HG02884 (cell line): ENCODE results near the gene WDR86.

Experiments used
- ATAC-seq: cut with Tn5 transposase; IDR thresholded peaks from one replicate; pipeline ENCODE4 v1.9.1; 2021; ENCODE audit warnings: mild to moderate bottlenecking, moderate library complexity; ENCODE audit not compliant: unreplicated experiment

Gene WDR86

DNA sequence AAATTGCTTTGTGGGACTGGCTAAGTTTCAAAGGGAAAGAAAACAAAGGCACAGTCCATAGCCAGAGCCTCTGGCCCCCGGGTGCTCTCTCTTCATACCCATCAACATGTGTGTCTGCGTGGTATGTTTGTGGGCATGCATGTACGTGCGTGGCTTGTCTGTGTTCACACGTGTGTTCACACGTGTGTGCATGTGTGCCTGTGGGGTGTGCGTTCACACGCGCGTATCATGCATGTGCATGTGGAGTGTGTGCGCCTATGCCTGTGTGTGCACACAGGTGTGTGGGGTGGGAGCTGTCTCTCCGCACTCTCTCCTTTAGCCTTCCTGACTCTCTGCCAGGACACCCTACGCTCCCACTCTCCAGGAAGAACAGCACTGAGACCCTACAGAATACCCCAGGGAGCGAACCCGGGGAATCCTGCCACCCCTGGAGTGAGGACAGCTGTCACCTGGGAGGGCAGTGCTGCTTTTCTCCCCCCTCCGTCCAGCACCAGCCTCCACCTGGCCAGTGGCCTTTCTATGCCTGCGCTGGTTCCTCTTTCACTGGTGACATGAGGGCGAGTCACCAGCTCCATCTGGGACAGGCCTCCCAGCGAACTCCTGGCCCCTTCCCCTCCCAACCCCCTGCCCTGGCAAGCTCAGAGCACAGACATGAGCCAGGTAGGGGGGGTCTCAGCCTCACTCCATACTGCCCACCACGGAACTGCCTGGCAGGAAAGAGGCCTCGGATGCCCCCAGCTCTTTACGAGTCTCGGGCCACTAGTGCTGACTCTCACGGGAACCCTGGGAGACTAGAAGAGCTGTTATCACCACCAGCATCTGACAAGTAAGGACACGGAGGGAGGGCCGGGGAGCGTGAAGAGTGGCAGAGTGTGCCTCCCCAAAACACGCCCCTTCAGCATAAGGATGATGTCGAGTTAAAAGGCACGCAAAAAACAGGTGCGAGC lies 16.5 kb downstream of the WDR86 start:
- no peak for ATAC-seq

GRCh38 chr7:151392426-151392825 lies 17.4 kb downstream of the WDR86 start:
- no peak for ATAC-seq

- no peak for ATAC-seq
Measured at GRCh38 chr7:151392002-151392401, 17.8 kb downstream of the WDR86 start.

- ATAC-seq = no peak
Measured at GRCh38 chr7:151391358-151391730, 18.5 kb downstream of the WDR86 start.

DNA sequence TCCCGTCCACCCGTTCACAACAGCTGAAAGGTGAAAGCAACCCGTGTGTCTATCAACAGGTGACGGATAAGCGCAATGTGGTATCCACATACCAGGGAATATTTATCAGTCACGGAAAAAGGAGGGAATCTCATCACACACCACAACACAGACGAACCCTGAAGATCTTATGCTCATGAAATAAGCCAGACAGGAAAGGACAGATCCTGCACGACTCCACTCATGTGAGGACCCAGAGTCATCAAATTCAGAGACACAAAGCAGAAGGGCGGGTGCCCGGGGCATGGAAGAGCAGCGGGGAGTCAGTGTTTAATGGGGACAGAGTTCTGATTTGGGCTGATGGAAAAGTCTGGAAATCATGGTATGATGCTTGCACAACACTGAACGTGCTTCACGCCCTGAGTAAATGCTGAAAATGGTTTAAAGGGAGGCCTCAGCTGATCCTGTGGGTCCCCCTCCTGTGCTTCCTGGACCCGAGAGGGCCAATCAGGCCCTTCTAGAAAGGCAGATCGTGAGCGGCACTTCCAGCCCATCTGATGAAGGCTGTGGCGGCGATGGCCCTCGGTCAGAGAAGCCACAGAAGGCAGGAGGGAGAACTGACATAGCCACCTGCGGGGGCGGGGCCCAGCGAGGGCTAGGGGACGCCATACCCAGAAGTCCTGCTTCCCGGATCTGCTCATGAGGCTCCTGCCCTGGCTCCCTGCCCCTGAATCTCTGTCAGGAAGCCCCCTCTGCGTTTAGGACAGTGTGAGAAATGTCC lies 19.1 kb downstream of the WDR86 start:
- ATAC-seq = no peak

DNA sequence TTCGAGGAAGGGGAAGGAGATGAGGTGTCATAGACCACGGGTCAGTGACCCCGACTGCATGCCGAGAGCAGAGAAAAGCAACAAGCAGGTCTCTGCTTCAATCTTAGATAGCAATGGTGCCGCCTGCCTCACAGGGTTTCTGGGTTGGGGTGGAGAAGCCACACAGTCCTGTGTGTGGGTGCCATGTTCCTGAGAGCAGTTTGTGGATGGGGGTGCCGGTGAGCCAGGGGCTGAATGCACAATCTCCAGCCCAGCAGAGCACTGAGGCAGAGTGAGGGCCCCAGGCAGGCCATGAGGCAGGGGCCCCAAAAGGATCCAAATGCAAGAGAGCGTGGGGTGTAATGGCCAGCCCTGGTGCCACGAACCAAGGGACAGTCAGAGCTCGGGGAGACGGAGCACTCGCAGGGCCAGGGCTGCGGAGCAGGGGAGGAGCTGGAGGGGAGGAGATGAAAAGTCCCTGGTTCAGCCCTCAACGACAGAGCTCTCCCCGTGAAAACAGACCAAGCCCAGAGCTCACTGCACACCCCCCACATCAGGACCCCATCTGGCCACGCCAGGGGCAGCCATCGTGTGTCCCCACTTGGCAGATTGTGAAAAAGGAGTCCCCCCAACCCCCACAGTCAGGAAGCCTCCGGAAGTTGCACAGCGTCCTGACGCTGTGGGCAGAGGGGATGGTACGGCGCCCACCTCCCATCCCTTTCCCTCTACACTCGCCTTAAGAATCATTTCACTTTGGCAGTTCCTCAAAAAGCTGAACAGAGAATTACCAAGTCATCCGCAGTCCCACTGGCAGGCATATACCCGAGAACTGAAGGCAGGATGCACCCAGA lies 19.9 kb downstream of the WDR86 start:
- no peak for ATAC-seq

DNA sequence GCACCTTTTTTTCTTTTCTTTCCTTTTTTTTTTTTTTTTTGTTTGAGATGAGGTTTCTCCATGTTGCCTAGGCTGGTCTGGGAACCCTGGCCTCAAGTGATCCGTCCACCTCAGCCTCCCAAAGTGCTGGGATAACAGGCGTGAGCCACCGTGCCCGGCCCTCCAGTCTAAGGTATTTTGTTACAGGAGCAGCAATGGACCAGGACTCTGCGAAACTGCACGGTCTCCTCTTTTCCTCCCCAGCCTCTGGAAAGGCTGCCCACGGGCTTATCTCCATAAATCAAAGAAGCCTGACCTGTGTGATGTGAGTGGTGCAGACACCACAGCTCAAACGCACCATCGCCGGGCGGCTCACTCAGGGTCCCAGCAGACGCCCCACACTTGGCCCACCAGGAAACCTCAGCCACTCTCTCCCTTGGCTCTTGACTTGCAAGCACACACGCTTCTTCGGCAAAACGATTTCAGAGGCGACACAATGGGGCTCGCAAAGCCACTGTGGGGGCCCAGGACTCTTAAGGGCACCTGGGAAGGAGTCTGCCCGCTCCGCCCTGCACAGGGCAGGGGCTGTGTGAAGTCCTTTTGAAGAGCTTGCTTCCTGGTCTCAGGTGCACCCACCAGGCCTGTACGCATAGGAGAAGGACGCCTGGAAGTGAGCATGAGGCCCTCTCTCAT lies 20.6 kb downstream of the WDR86 start:
- ATAC-seq = no peak

DNA sequence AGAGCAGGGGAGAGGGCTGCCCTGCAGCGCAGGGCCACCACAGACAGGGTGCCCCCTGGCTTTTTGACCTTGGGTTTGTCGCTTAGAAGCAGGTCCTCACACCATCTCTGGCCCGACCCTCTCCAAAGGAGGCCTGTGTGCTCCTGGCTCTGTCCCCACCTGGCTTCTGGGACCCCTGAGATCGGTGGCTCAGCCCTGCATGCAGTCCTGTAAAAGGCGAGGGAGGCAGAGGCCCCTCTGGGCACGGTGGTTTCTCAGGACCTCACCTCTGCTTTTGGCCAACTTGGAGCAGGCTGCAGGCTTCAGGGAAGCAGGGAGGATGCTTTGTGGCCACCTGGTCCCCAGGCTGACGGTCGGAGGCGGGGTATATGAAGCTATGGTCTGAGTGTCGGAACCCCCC lies 21.4 kb downstream of the WDR86 start:
- ATAC-seq = no peak

GRCh38 chr7:151388007-151388297 lies 21.9 kb downstream of the WDR86 start:
- ATAC-seq = no peak

GRCh38 chr7:151387161-151388006 lies 22.5 kb downstream of the WDR86 start:
- ATAC-seq = no peak

- ATAC-seq = no peak
Measured at GRCh38 chr7:151386301-151387160, 23.3 kb downstream of the WDR86 start.

DNA sequence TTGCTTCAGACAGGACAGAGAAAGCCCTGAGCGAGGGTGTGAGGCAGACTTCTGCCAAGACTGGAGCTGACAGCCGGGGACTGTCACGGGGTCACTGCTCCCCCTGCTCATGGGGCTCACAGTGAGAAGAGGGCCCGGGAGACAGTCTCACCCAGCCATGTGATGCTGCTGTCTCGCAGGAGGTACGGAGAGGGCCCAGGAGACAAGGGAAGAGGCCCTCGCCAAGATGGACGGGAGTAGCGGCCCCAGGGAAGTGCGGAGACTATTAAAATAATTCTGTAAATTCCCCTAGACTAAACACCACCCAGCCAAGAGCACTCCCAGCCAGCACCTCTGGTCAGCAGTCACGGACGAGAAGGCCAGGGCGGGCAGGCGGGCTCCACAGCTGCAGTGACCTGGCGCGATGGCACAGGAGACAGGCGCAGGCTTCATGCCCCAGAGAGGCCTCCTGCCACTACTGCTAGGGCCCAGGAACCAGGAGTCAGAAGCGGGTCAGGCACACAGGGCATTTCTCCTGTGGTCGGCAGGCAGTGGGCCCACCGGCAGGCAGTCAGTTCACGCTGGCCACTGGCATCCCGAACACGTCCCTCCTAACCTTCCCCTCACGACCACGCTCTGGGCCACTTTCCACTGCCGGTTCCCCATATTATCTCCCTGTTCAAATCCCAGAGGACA lies 24.1 kb downstream of the WDR86 start:
- ATAC-seq = no peak

- ATAC-seq = no peak
Measured at GRCh38 chr7:151384776-151385625, 24.8 kb downstream of the WDR86 start.

GRCh38 chr7:151384352-151384697 lies 25.5 kb downstream of the WDR86 start:
- ATAC-seq = no peak

DNA sequence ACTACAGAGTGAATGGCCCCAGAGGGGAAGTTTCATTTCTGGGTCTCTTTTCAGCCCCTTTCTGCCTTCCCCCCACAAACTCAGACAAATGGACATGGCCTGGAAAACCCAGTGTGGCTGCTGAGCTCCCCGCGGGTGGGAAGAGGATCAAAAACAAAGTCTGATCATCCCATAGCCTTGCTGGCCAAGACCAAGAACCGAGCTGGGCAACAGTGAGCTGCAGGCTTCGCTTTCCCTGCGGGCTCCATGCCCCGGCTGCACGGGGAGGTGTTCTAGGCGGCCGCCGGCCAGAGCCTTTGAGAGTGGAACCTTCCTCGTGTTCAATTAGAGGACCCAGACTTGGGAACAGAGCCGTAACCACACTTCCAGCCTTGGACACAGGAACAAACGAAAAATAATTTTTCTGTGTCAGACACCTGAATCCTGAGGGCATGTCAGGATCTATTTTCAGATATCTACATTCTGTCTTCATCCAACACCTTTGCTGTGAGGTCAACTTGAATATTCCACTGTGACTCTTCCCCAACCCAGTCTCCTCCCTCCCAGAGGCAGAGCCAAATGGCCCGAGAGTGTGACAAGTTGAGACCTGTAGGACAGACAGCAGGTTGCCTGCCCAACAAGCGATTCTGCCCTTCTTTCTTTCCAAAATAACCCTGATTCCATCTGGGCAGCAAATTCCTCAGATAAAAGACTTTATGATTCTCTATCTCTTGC lies 26.0 kb downstream of the WDR86 start:
- ATAC-seq = no peak

DNA sequence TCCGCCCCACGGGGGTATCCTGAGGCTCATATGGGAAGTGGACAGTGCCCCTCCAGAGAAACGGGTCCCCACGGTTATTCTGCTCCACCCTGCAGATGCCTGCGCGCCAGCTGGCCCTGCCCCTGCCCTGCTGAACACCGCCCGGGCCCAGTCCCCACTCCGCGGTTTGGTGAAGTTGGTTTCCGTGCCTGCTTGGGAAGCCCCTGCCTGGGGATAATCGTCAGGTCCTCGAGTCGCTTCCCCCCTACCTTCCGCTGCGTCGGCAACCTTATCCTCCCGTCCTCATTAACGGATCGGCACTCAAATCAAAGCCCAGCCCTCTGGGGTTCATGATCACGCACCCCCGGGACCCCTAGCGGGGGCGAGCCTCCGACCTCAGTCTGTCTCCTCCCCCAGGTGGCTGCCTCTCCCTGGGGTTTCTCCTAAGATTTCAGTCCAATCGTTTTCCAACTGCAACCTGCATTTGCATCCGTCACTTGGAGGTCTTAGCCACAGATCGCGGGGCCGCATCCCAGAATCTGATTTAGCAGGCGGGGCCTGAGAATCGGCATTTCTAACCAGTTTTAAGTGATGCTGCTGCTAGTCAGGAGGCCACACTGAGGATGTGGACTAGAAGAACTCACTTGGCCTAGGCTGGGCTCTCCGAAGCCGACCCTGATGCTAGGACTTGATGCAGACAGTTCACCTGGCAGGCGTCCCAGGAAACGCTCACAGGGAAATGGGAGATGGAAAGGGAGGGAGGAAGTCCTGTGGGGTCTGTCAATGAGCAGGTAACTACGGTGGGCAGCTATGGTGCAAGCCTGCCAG lies 27.6 kb downstream of the WDR86 start:
- no peak for ATAC-seq
